ENCODE results near the gene PAM16.

The PAM16 gene

GRCh38 chr16:4314532-4315185 lies 36.5 kb downstream of the PAM16 start:
- no peak for TF ChIP-seq CTCF (conservative IDR thresholded peaks at IDR 0.05; ENCODE audit: control insufficient read depth, insufficient read depth, low read depth, low read length)
- H3K4me3 ChIP-seq (ENCODE audit: control insufficient read depth, low read depth, low read length) = peak overlapping the region; percentile 49
- DNase-seq (ENCODE audit: low read depth) = peak; percentile 64

- TF ChIP-seq CTCF (conservative IDR thresholded peaks at IDR 0.05; ENCODE audit: control insufficient read depth, insufficient read depth, low read depth, low read length) = no peak
- peak; percentile 35 for DNase-seq (ENCODE audit: low read depth)
- no peak overlapping the region for H3K4me3 ChIP-seq (ENCODE audit: control insufficient read depth, low read depth, low read length)
These were observed 37.3 kb downstream of the PAM16 start for GRCh38 chr16:4313563-4314531.

GRCh38 chr16:4309833-4310266 lies 41.3 kb downstream of the PAM16 start:
- TF ChIP-seq CTCF (conservative IDR thresholded peaks at IDR 0.05; ENCODE audit: control insufficient read depth, insufficient read depth, low read depth, low read length) = peak; percentile 35
- no peak overlapping the region for H3K4me3 ChIP-seq (ENCODE audit: control insufficient read depth, low read depth, low read length)
- peak; percentile 64 for DNase-seq (ENCODE audit: low read depth)

- no peak overlapping the region for H3K4me3 ChIP-seq (ENCODE audit: control insufficient read depth, low read depth, low read length)
- no peak for TF ChIP-seq CTCF (conservative IDR thresholded peaks at IDR 0.05; ENCODE audit: control insufficient read depth, insufficient read depth, low read depth, low read length)
- no peak for DNase-seq (ENCODE audit: low read depth)
These were observed 41.9 kb downstream of the PAM16 start for GRCh38 chr16:4309102-4309832.

GRCh38 chr16:4307215-4308037 lies 43.7 kb downstream of the PAM16 start:
- H3K4me3 ChIP-seq (ENCODE audit: control insufficient read depth, low read depth, low read length) = peak overlapping the region; percentile 61
- no peak for TF ChIP-seq CTCF (conservative IDR thresholded peaks at IDR 0.05; ENCODE audit: control insufficient read depth, insufficient read depth, low read depth, low read length)
- peak; percentile 87 for DNase-seq (ENCODE audit: low read depth)

Measured in fibroblast of mammary gland (primary cell).